ENCODE measurements around the gene SCNN1B. TPM values are rescaled to one million over a fixed set of nuclear protein-coding genes. Genes with fewer than 3 reads are reported as not detected.

The SCNN1B gene
- total and polyA plus RNA-seq, 2 donors (not counting 1 experiment from before 2014, with no cell fraction given), result not detected

GRCh38 chr16:23288209-23288608, 13.9 kb upstream of the SCNN1B start:
- no peak for DNase-seq (ENCODE audit: low read depth in 2 of 2)
- H3K9me3 ChIP-seq (ENCODE audit: control insufficient read depth, insufficient read depth, low read depth, low read length), result no peaks in the 10 kb centered on the region
- no peak overlapping the region for H3K4me2 ChIP-seq (ENCODE audit: extremely low read depth, insufficient read depth, low read length)
- H3K79me2 ChIP-seq (ENCODE audit: control insufficient read depth, insufficient read depth, low read length), result no peaks in the 10 kb centered on the region
- no peaks in the 10 kb centered on the region for H4K20me1 ChIP-seq (ENCODE audit: control insufficient read depth, extremely low read depth, insufficient read depth, low read length)
- TF ChIP-seq, protein P1, sequence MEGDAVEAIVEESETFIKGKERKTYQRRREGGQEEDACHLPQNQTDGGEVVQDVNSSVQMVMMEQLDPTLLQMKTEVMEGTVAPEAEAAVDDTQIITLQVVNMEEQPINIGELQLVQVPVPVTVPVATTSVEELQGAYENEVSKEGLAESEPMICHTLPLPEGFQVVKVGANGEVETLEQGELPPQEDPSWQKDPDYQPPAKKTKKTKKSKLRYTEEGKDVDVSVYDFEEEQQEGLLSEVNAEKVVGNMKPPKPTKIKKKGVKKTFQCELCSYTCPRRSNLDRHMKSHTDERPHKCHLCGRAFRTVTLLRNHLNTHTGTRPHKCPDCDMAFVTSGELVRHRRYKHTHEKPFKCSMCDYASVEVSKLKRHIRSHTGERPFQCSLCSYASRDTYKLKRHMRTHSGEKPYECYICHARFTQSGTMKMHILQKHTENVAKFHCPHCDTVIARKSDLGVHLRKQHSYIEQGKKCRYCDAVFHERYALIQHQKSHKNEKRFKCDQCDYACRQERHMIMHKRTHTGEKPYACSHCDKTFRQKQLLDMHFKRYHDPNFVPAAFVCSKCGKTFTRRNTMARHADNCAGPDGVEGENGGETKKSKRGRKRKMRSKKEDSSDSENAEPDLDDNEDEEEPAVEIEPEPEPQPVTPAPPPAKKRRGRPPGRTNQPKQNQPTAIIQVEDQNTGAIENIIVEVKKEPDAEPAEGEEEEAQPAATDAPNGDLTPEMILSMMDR (conservative IDR thresholded peaks at IDR 0.05 in 1 of 2, IDR thresholded peaks at IDR 0.05 in 1 of 2; ENCODE audit: low read depth in 1 of 2, low read length in 2 of 2), result no peak
- TF ChIP-seq EZH2 (IDR thresholded peaks at IDR 0.05; ENCODE audit: low read length, missing control alignments), result no peak
- H3K9ac ChIP-seq (ENCODE audit: insufficient read depth, low read length), result no peak overlapping the region
- no peak overlapping the region for H3K27ac ChIP-seq (ENCODE audit: insufficient read depth, low read length)
- H3K36me3 ChIP-seq (ENCODE audit: control insufficient read depth, insufficient read depth, low read length), result no peaks in the 10 kb centered on the region
- H2AFZ ChIP-seq (ENCODE audit: low read length), result no peak overlapping the region
- no peaks in the 10 kb centered on the region for H3K27me3 ChIP-seq (ENCODE audit: control insufficient read depth, insufficient read depth, low read length)
- H3K4me3 ChIP-seq (replicated peaks in 1 of 4; ENCODE audit: control extremely low read depth in 1 of 4, insufficient read depth in 1 of 4, low read depth in 3 of 4, low read length in 4 of 4), result no peak overlapping the region
- no peaks in the 10 kb centered on the region for H3K4me1 ChIP-seq (ENCODE audit: control insufficient read depth, extremely low read depth, insufficient read depth, low read length)

DNA sequence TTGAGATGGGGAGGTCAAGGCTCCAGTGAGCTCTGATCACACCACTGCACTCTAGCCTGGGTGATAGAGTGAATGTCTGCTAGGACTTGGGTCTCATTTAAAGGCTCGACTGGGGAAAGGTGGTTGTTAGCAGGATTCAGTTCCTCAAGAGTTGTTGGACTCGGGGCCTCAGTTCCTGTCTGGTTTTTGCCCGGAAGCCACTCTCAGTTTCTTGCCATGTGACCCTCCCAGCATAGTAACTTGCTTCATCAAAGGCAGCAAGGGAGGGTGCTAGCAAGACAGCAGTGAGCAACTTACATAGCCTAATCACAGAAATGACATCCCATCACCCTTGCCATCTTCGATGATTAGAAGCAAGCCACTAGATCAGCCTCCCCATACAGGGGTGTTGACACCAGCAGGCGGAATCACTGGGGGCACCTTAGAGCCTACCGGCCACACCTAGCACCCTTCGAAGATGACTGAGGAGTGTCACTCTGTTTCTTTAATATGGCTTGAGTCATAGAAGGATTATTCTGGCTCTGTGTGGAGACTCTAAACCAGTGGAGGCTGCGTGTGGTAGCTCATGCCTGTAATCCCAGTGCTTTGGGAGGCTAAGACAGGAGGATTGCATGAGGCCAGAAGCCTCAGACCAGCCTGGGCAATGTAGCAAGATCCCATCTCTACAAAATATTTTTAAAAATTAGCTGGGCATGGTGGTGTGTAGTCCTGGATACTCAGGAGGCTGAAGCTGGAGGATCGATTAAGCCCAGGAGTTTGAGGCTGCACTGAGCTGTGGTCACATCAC, 13.2 kb upstream of the SCNN1B start:
- H3K9me3 ChIP-seq (ENCODE audit: control insufficient read depth, insufficient read depth, low read depth, low read length), result no peaks in the 10 kb centered on the region
- TF ChIP-seq EZH2 (IDR thresholded peaks at IDR 0.05; ENCODE audit: low read length, missing control alignments), result no peak
- TF ChIP-seq, protein P1 (conservative IDR thresholded peaks at IDR 0.05 in 1 of 2, IDR thresholded peaks at IDR 0.05 in 1 of 2; ENCODE audit: low read depth in 1 of 2, low read length in 2 of 2), result no peak

DNA sequence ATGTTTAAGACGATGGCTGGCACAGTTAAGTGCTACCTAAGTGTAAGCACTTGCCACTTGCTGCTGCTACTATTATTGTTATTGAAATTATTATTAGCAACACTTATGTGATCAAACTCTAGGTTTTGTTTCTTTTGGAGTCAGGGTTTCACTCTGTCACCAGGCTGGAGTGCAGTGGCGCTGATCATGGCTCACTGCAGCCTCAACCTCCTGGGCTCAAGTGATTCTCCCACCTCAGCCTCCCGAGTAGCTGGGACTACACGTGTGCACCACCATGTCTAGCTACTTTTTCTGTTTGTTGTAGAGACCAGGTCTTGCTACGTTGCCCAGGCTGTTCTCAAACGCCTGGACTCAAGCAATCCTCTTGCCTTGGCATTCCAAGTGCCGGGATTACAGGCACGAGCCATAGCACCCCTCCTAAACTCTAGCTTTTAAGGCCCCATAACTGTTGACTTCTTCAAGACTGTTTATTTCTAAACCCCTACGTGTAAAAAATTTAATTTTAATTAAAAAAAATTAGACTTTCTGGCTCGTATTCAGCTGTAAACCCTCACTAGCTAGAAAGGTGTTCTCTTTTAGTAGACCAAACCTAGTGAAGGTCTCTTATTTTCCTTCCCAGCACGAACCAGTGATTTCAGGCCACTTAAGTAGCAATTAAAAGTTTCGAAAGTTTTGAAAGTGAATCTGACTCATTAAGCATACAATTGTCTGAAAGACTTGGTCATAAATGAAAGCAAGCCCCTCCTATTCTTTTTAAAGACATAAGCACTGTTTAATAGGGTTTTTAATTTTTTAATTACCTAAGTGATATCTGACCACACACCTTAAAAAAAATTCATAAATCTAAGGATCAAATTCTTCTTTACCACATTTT, 11.7 kb upstream of the SCNN1B start:
- H3K27ac ChIP-seq (ENCODE audit: insufficient read depth, low read length), result no peak overlapping the region
- no peak overlapping the region for H2AFZ ChIP-seq (ENCODE audit: low read length)
- no peaks in the 10 kb centered on the region for H3K27me3 ChIP-seq (ENCODE audit: control insufficient read depth, insufficient read depth, low read length)
- TF ChIP-seq, protein P1 (conservative IDR thresholded peaks at IDR 0.05 in 1 of 2, IDR thresholded peaks at IDR 0.05 in 1 of 2; ENCODE audit: low read depth in 1 of 2, low read length in 2 of 2), result no peak
- no peak for TF ChIP-seq EZH2 (IDR thresholded peaks at IDR 0.05; ENCODE audit: low read length, missing control alignments)
- no peaks in the 10 kb centered on the region for H3K4me1 ChIP-seq (ENCODE audit: control insufficient read depth, extremely low read depth, insufficient read depth, low read length)
- no peak for DNase-seq (ENCODE audit: low read depth in 2 of 2)
- H3K4me3 ChIP-seq (replicated peaks in 1 of 4; ENCODE audit: control extremely low read depth in 1 of 4, insufficient read depth in 1 of 4, low read depth in 3 of 4, low read length in 4 of 4), result no peak overlapping the region
- no peak overlapping the region for H3K9ac ChIP-seq (ENCODE audit: insufficient read depth, low read length)
- no peak overlapping the region for H3K4me2 ChIP-seq (ENCODE audit: extremely low read depth, insufficient read depth, low read length)
- H3K36me3 ChIP-seq (ENCODE audit: control insufficient read depth, insufficient read depth, low read length), result no peaks in the 10 kb centered on the region
- H3K9me3 ChIP-seq (ENCODE audit: control insufficient read depth, insufficient read depth, low read depth, low read length), result no peaks in the 10 kb centered on the region
- H4K20me1 ChIP-seq (ENCODE audit: control insufficient read depth, extremely low read depth, insufficient read depth, low read length), result no peaks in the 10 kb centered on the region
- H3K79me2 ChIP-seq (ENCODE audit: control insufficient read depth, insufficient read depth, low read length), result no peaks in the 10 kb centered on the region

More for the DNA sequence above, 13.2 kb upstream of the SCNN1B start:
- no peak overlapping the region for H3K9ac ChIP-seq (ENCODE audit: insufficient read depth, low read length)
- no peak overlapping the region for H2AFZ ChIP-seq (ENCODE audit: low read length)
- no peak for DNase-seq (ENCODE audit: low read depth in 2 of 2)
- H3K27ac ChIP-seq (ENCODE audit: insufficient read depth, low read length), result no peak overlapping the region
- no peaks in the 10 kb centered on the region for H4K20me1 ChIP-seq (ENCODE audit: control insufficient read depth, extremely low read depth, insufficient read depth, low read length)
- no peaks in the 10 kb centered on the region for H3K4me1 ChIP-seq (ENCODE audit: control insufficient read depth, extremely low read depth, insufficient read depth, low read length)
- H3K4me2 ChIP-seq (ENCODE audit: extremely low read depth, insufficient read depth, low read length), result no peak overlapping the region
- H3K27me3 ChIP-seq (ENCODE audit: control insufficient read depth, insufficient read depth, low read length), result no peaks in the 10 kb centered on the region
- no peaks in the 10 kb centered on the region for H3K79me2 ChIP-seq (ENCODE audit: control insufficient read depth, insufficient read depth, low read length)
- no peaks in the 10 kb centered on the region for H3K36me3 ChIP-seq (ENCODE audit: control insufficient read depth, insufficient read depth, low read length)
- H3K4me3 ChIP-seq (replicated peaks in 1 of 4; ENCODE audit: control extremely low read depth in 1 of 4, insufficient read depth in 1 of 4, low read depth in 3 of 4, low read length in 4 of 4), result no peak overlapping the region
